CD4-positive, alpha-beta memory T cell (primary cell): ENCODE data around the gene PIGN. TPM values are rescaled to one million over a fixed set of nuclear protein-coding genes. Genes with fewer than 3 reads are reported as not detected.
A peak's percentile ranks its signal among the peaks of the same experiment; 100 is the strongest.
"Not testable (repeated sequence)": the region's sequence is repeated elsewhere in the genome, so short reads cannot be mapped to it uniquely, and the experiment has no call there.

Source experiments
- CTCF ChIA-PET: fragments of 350-600 bp; sonication (Branson Sonifier 250); formaldehyde crosslinking; loops from one replicate; lab custom pipeline; 2021; ENCODE audit warnings: inconsistent platforms; ENCODE audit not compliant: partially characterized antibody; lab: Charles Lee
- POLR2A ChIA-PET: fragments of 350-600 bp; sonication (Branson Sonifier 250); formaldehyde crosslinking; loops from one replicate; lab custom pipeline; 2021; ENCODE audit not compliant: partially characterized antibody; lab: Charles Lee
- DNase-seq, 5 donors: peaks; one replicate each; pipeline versions ENCODE4 v3.0.0 to v3.0.0-alpha.2; 2020 to 2022; ENCODE audit warnings: mixed read lengths in 1 of 5
- H3K27ac ChIP-seq: one replicate; pipeline ENCODE4 v1.7.0; 2013; ENCODE audit warnings: low read depth, low read length
- H3K27me3 ChIP-seq: 2 replicates; pipeline ENCODE4 v1.7.0; 2013; ENCODE audit warnings: mild to moderate bottlenecking, low read length, moderate library complexity; ENCODE audit not compliant: insufficient read depth
- H3K36me3 ChIP-seq: 2 replicates; pipeline ENCODE4 v1.7.0; 2013; ENCODE audit warnings: mild to moderate bottlenecking, low read length, moderate library complexity; ENCODE audit not compliant: insufficient read depth
- H3K4me1 ChIP-seq: 2 replicates; pipeline ENCODE4 v1.7.0; 2013; ENCODE audit warnings: mild to moderate bottlenecking, low read length, moderate library complexity; ENCODE audit not compliant: insufficient read depth
- H3K4me3 ChIP-seq, 2 donors: one replicate each; pipeline ENCODE4 v1.7.0; 2013; ENCODE audit warnings: low read length in 2 of 2, mild to moderate bottlenecking in 1 of 2
- H3K9me3 ChIP-seq, 2 donors: one replicate each; pipeline ENCODE4 v1.7.0; 2013; ENCODE audit warnings: low read length in 2 of 2, control low read depth in 1 of 2; ENCODE audit not compliant: control insufficient read depth in 1 of 2
- H3K27ac Mint-ChIP-seq, 7 donors: one replicate each; pipeline ENCODE4 v1.8.0; 2020 to 2021; ENCODE audit warnings: mixed read lengths in 7 of 7, mild to moderate bottlenecking in 6 of 7, inconsistent platforms in 3 of 7, moderate library complexity in 3 of 7
- H3K27me3 Mint-ChIP-seq, 2 donors: one replicate each; pipeline ENCODE4 v1.8.0; 2020 to 2021; ENCODE audit warnings: mixed read lengths in 2 of 2
- H3K36me3 Mint-ChIP-seq, 2 donors: one replicate each; pipeline ENCODE4 v1.8.0; 2020 to 2021; ENCODE audit warnings: mixed read lengths in 2 of 2, inconsistent platforms in 1 of 2, mild to moderate bottlenecking in 1 of 2
- H3K4me1 Mint-ChIP-seq, 4 donors: one replicate each; pipeline ENCODE4 v1.8.0; 2020 to 2021; ENCODE audit warnings: mixed read lengths in 4 of 4, mild to moderate bottlenecking in 1 of 4
- H3K4me3 Mint-ChIP-seq, 8 donors: one replicate each; pipeline ENCODE4 v1.8.0; 2020 to 2021; ENCODE audit warnings: mixed read lengths in 8 of 8, mild to moderate bottlenecking in 7 of 8, moderate library complexity in 6 of 8, inconsistent platforms in 3 of 8
- H3K9me3 Mint-ChIP-seq, 8 donors: one replicate each; pipeline ENCODE4 v1.8.0; 2020 to 2021; ENCODE audit warnings: mixed read lengths in 8 of 8, mild to moderate bottlenecking in 5 of 8, inconsistent platforms in 3 of 8, moderate library complexity in 1 of 8
- intact Hi-C: fragments of 100-400 bp; cut with micrococcal nuclease; formaldehyde crosslinking; loops from one replicate; pipeline ENCODE4 v1.15.1; 2023
- polyA plus RNA-seq, 2 donors: library from polyadenylated mRNA; unstranded; fragments of 300-500 nt; fragmentation: Illumina TruSeq; gene quantifications; one replicate each; pipeline ENCODE4 v1.2.3, GENCODE V29; 2021
- total RNA-seq, 2 experiments: library from RNA; stranded (reverse); gene quantifications; one replicate each; pipeline ENCODE4 v1.2.3, GENCODE V29; 2021

The PIGN gene
- total and polyA plus RNA-seq, 4 experiments from 2014 or later: 12.9 to 31.0 (median 21.5) TPM

GRCh38 chr18:62166524-62166923, 20.3 kb downstream of the PIGN start:
- H3K4me3 ChIP-seq, H3K9me3 ChIP-seq, H3K4me3 Mint-ChIP-seq, H3K9me3 Mint-ChIP-seq, CTCF ChIA-PET, H3K4me1 ChIP-seq, H3K36me3 ChIP-seq, H3K27me3 Mint-ChIP-seq, H3K27me3 ChIP-seq, DNase-seq, H3K27ac Mint-ChIP-seq, H3K27ac ChIP-seq, POLR2A ChIA-PET, intact Hi-C loops: not testable (repeated sequence)
- Mint-ChIP-seq H3K4me1 (peaks cover 0 to 17% (median 5%) of the 10 kb centered on the region in 4 donors), H3K36me3 (peaks cover 24 to 37% of the 10 kb centered on the region in 2 donors)

- H3K36me3 Mint-ChIP-seq: peaks cover 29 to 43% of the 10 kb centered on the region in 2 donors
- H3K27me3 Mint-ChIP-seq: no peaks in the 10 kb centered on the region
- intact Hi-C loops: no loop called here
- H3K4me3 Mint-ChIP-seq: no peak overlapping the region
- Histone ChIP-seq H3K9me3 (no peaks in the 10 kb centered on the region), H3K27ac (no peak overlapping the region), H3K27me3 (no peaks in the 10 kb centered on the region), H3K4me3 (no peak overlapping the region), H3K36me3 (no peaks in the 10 kb centered on the region), H3K4me1 (no peaks in the 10 kb centered on the region)
- no peak for DNase-seq
- ChIA-PET CTCF (interaction anchor here (0.6 kb wide), 1 partner anchor 584 kb away, joined by 3 read pairs; no protein-coding TSS in a partner anchor), POLR2A (interaction anchor here (0.7 kb wide), 1 partner anchor 301 kb away, joined by 3 read pairs; no protein-coding TSS in a partner anchor)
- peaks cover 0 to 16% (median 6%) of the 10 kb centered on the region in 4 donors for H3K4me1 Mint-ChIP-seq
- H3K27ac Mint-ChIP-seq: peak overlapping the region in 1 of 7 donors; percentile 30
- H3K9me3 Mint-ChIP-seq: peaks cover 0 to 8% (median 1%) of the 10 kb centered on the region in 8 donors
Measured at GRCh38 chr18:62165583-62165982, 21.3 kb downstream of the PIGN start.

- Histone ChIP-seq H3K27ac (no peak overlapping the region), H3K27me3 (no peaks in the 10 kb centered on the region), H3K4me1 (no peaks in the 10 kb centered on the region), H3K9me3 (no peaks in the 10 kb centered on the region), H3K4me3 (no peak overlapping the region), H3K36me3 (no peaks in the 10 kb centered on the region)
- H3K36me3 Mint-ChIP-seq: peaks cover 29 to 43% of the 10 kb centered on the region in 2 donors
- H3K27me3 Mint-ChIP-seq: no peaks in the 10 kb centered on the region
- ChIA-PET CTCF (interaction anchor here (0.6 kb wide), 1 partner anchor 583 kb away, joined by 3 read pairs; no protein-coding TSS in a partner anchor), POLR2A (no interaction called here)
- peaks cover 0 to 8% (median 1%) of the 10 kb centered on the region in 8 donors for H3K9me3 Mint-ChIP-seq
- intact Hi-C loops: no loop called here
- peaks cover 0 to 11% (median 5%) of the 10 kb centered on the region in 4 donors for H3K4me1 Mint-ChIP-seq
- DNase-seq: no peak
- H3K4me3 Mint-ChIP-seq: no peak overlapping the region
- H3K27ac Mint-ChIP-seq: no peak overlapping the region
Measured at GRCh38 chr18:62164855-62165487, 21.9 kb downstream of the PIGN start.

GRCh38 chr18:62164310-62164709, 22.5 kb downstream of the PIGN start:
- no peak overlapping the region for H3K4me3 Mint-ChIP-seq
- Histone ChIP-seq H3K27ac (no peak overlapping the region), H3K9me3 (no peaks in the 10 kb centered on the region), H3K27me3 (no peaks in the 10 kb centered on the region), H3K36me3 (no peaks in the 10 kb centered on the region), H3K4me1 (no peaks in the 10 kb centered on the region), H3K4me3 (no peak overlapping the region)
- ChIA-PET CTCF (no interaction called here), POLR2A (no interaction called here)
- H3K9me3 Mint-ChIP-seq: peaks cover 0 to 8% (median 1%) of the 10 kb centered on the region in 8 donors
- no peak for DNase-seq
- peaks cover 32 to 47% of the 10 kb centered on the region in 2 donors for H3K36me3 Mint-ChIP-seq
- H3K4me1 Mint-ChIP-seq: peaks cover 0 to 11% (median 5%) of the 10 kb centered on the region in 4 donors
- H3K27ac Mint-ChIP-seq: no peak overlapping the region
- no peaks in the 10 kb centered on the region for H3K27me3 Mint-ChIP-seq
- intact Hi-C loops: no loop called here

GRCh38 chr18:62157843-62158242, 29.0 kb downstream of the PIGN start:
- H3K4me3 Mint-ChIP-seq: no peak overlapping the region
- ChIA-PET POLR2A (no interaction called here), CTCF (no interaction called here)
- H3K4me1 Mint-ChIP-seq: peaks cover 0 to 2% (median under 1%) of the 10 kb centered on the region in 4 donors
- no peaks in the 10 kb centered on the region for H3K27me3 ChIP-seq
- H3K4me1 ChIP-seq: no peaks in the 10 kb centered on the region
- H3K27ac Mint-ChIP-seq: no peak overlapping the region
- no peaks in the 10 kb centered on the region for H3K27me3 Mint-ChIP-seq
- intact Hi-C loops: no loop called here
- peaks cover 32 to 43% of the 10 kb centered on the region in 2 donors for H3K36me3 Mint-ChIP-seq
- no peak for DNase-seq
- no peak overlapping the region for H3K4me3 ChIP-seq
- H3K27ac ChIP-seq: no peak overlapping the region
- no peaks in the 10 kb centered on the region for H3K9me3 Mint-ChIP-seq
- no peaks in the 10 kb centered on the region for H3K9me3 ChIP-seq
- no peaks in the 10 kb centered on the region for H3K36me3 ChIP-seq

- no peaks in the 10 kb centered on the region for H3K27me3 Mint-ChIP-seq
- H3K36me3 Mint-ChIP-seq: peaks cover 12 to 38% of the 10 kb centered on the region in 2 donors
- Histone ChIP-seq H3K4me3 (no peak overlapping the region), H3K9me3 (no peaks in the 10 kb centered on the region), H3K27me3 (no peaks in the 10 kb centered on the region), H3K4me1 (no peaks in the 10 kb centered on the region), H3K36me3 (no peaks in the 10 kb centered on the region), H3K27ac (no peak overlapping the region)
- no peaks in the 10 kb centered on the region for H3K9me3 Mint-ChIP-seq
- H3K27ac Mint-ChIP-seq: no peak overlapping the region
- intact Hi-C loops: no loop called here
- H3K4me1 Mint-ChIP-seq: no peaks in the 10 kb centered on the region
- CTCF ChIA-PET: no interaction called here
- no peak overlapping the region for H3K4me3 Mint-ChIP-seq
- POLR2A ChIA-PET: no interaction called here
- no peak for DNase-seq
Measured at GRCh38 chr18:62152844-62153243, 34.0 kb downstream of the PIGN start.

- no peaks in the 10 kb centered on the region for H3K9me3 ChIP-seq
- peaks cover 5 to 36% of the 10 kb centered on the region in 2 donors for H3K36me3 Mint-ChIP-seq
- no peak overlapping the region for H3K4me3 ChIP-seq
- CTCF ChIA-PET: no interaction called here
- no peak overlapping the region for H3K27ac Mint-ChIP-seq
- H3K4me3 Mint-ChIP-seq: no peak overlapping the region
- H3K9me3 Mint-ChIP-seq: no peaks in the 10 kb centered on the region
- H3K27me3 Mint-ChIP-seq: no peaks in the 10 kb centered on the region
- DNase-seq: no peak
- no peaks in the 10 kb centered on the region for H3K4me1 ChIP-seq
- no peak overlapping the region for H3K27ac ChIP-seq
- no peaks in the 10 kb centered on the region for H3K4me1 Mint-ChIP-seq
- H3K36me3 ChIP-seq: no peaks in the 10 kb centered on the region
- intact Hi-C loops: no loop called here
- POLR2A ChIA-PET: no interaction called here
- no peaks in the 10 kb centered on the region for H3K27me3 ChIP-seq
Measured at GRCh38 chr18:62151068-62151771, 35.6 kb downstream of the PIGN start.
